Uterus (tissue), 4 donors: ENCODE measurements around the gene DCPS. TPM values are rescaled to one million over a fixed set of nuclear protein-coding genes. Genes with fewer than 3 reads are reported as not detected.
A peak's percentile ranks its signal among the peaks of the same experiment; 100 is the strongest.

Experiments
- DNase-seq, 2 donors: peaks; one replicate each; pipeline ENCODE4 v3.0.0-alpha.2; 2019 to 2020
- H3K27ac ChIP-seq, 2 donors: fragments of 200-600 bp; sonication (generic); 1 replicate in 1 of 2; 2 replicates in 1 of 2; pipeline ENCODE4 v1.5.1; 2016 to 2018
- H3K27me3 ChIP-seq, 2 donors: fragments of 200-600 bp; sonication (generic); one replicate each; pipeline ENCODE4 v1.5.1; 2018 to 2019; ENCODE audit warnings: control low read depth in 1 of 2
- H3K36me3 ChIP-seq, 2 donors: fragments of 200-600 bp; sonication (generic); one replicate each; pipeline ENCODE4 v1.5.1; 2019; ENCODE audit warnings: control low read depth in 1 of 2
- H3K4me1 ChIP-seq, 2 donors: fragments of 200-600 bp; sonication (generic); one replicate each; pipeline ENCODE4 v1.5.1; 2018 to 2019; ENCODE audit warnings: control low read depth in 1 of 2
- H3K4me3 ChIP-seq, 2 donors: fragments of 200-600 bp; sonication (generic); 1 replicate in 1 of 2; 2 replicates in 1 of 2; pipeline ENCODE4 v1.5.1; 2018 to 2019; ENCODE audit warnings: mild to moderate bottlenecking in 1 of 2
- H3K9me3 ChIP-seq, 2 donors: fragments of 200-600 bp; sonication (generic); one replicate each; pipeline ENCODE4 v1.5.1; 2019; ENCODE audit warnings: control low read depth in 1 of 2
- CTCF ChIP-seq, 4 experiments: fragments of 200-600 bp in 2 of 4; fragments of 450-650 bp in 2 of 4; sonication (generic) in 2 of 4; IDR thresholded peaks; one replicate each; pipeline ENCODE4 v1.5.1; 2016 to 2019; ENCODE audit warnings: antibody characterized with exemption in 4 of 4, mild to moderate bottlenecking in 2 of 4, moderate library complexity in 1 of 4
- POLR2A ChIP-seq, 2 donors: fragments of 450-650 bp; IDR thresholded peaks; one replicate each; pipeline ENCODE4 v1.6.1; 2016; ENCODE audit warnings: antibody characterized with exemption in 2 of 2, mild to moderate bottlenecking in 1 of 2, moderate library complexity in 1 of 2
- intact Hi-C: fragments of 100-400 bp; cut with DNase I; formaldehyde crosslinking; loops from one replicate; pipeline ENCODE4 v1.15.1; 2023; ENCODE audit warnings: low total_unique reads
- total RNA-seq, 4 donors: library from RNA; depleted of rRNA in 3 of 4; stranded (reverse); fragments of >200 nt in 3 of 4; gene quantifications; one replicate each; pipeline versions ENCODE4 v1.1.0 to v1.2.4, GENCODE V29; 2014 to 2023
- donor health status: DM: yes; HTN: yes; CAD: no.

Gene DCPS
- total RNA-seq, 4 donors from 2014 or later: 6.4 to 19.7 (median 13.0) TPM

GRCh38 chr11:126358763-126359160 is 54.9 kb downstream of the DCPS start:
- no peaks in the 10 kb centered on the region for H3K27me3 ChIP-seq
- H3K9me3 ChIP-seq: no peaks in the 10 kb centered on the region
- H3K36me3 ChIP-seq: no peaks in the 10 kb centered on the region
- no peak overlapping the region for H3K4me3 ChIP-seq
- DNase-seq: no peak
- intact Hi-C loops: no loop called here
- TF ChIP-seq POLR2A (IDR thresholded peaks at IDR 0.05): no peak
- no peak for TF ChIP-seq CTCF (IDR thresholded peaks at IDR 0.05)
- peak overlapping the region; percentile 43 to 73 for H3K27ac ChIP-seq
- H3K4me1 ChIP-seq: peaks cover 0 to 6% of the 10 kb centered on the region in 2 donors

DNA sequence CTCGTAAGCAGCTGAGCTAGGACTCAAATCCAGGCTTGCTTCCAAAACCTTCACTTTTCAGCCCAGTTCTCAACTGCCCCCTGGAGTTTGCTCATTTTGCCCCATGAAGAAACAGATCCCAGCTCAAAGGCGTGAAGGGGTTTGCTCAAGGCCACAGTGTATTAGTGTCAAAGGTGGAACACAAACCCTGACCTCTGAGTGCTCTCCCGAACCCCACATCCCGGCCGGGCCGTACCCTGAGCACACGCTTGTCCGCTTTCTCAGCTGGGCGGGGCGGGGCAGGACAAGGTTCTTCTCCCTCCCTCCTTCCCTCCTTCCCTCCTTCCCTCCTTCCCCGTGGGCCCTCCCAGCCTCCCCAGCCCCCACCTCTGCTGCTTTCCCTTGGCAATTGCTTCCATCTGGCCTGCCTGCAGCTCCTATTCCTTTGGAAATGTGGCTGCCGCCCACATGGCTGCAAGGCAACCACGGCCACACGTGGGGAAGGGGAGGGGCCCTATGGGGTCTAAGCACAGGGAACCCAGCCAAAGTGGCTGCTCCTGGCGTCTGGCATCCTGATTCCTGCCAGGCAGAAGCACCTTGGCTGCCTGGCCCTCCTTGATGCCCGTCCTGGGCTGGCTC is 55.7 kb downstream of the DCPS start:
- intact Hi-C loops: no loop called here
- Histone ChIP-seq H3K9me3 (no peaks in the 10 kb centered on the region), H3K4me1 (peaks cover 0 to 6% of the 10 kb centered on the region in 2 donors), H3K27ac (peak overlapping the region; percentile 43 to 73), H3K27me3 (no peaks in the 10 kb centered on the region), H3K36me3 (no peaks in the 10 kb centered on the region), H3K4me3 (peak overlapping the region; percentile 4 to 5)
- TF ChIP-seq CTCF (IDR thresholded peaks at IDR 0.05) (no peak), POLR2A (IDR thresholded peaks at IDR 0.05) (no peak)
- DNase-seq: peak; percentile 79 to 88

GRCh38 chr11:126360049-126360446 is 56.2 kb downstream of the DCPS start:
- peak overlapping the region; percentile 43 to 73 for H3K27ac ChIP-seq
- H3K9me3 ChIP-seq: no peaks in the 10 kb centered on the region
- no peak for DNase-seq
- TF ChIP-seq POLR2A (IDR thresholded peaks at IDR 0.05) (no peak), CTCF (IDR thresholded peaks at IDR 0.05) (no peak)
- no peaks in the 10 kb centered on the region for H3K27me3 ChIP-seq
- H3K4me1 ChIP-seq: peaks cover 0 to 6% of the 10 kb centered on the region in 2 donors
- intact Hi-C loops: no loop called here
- peak overlapping the region; percentile 4 to 5 for H3K4me3 ChIP-seq
- no peaks in the 10 kb centered on the region for H3K36me3 ChIP-seq

- Histone ChIP-seq H3K9me3 (no peaks in the 10 kb centered on the region), H3K36me3 (no peaks in the 10 kb centered on the region), H3K27me3 (no peaks in the 10 kb centered on the region), H3K4me3 (no peak overlapping the region), H3K27ac (no peak overlapping the region), H3K4me1 (peaks cover 0 to 2% of the 10 kb centered on the region in 2 donors)
- DNase-seq: no peak
- intact Hi-C loops: no loop called here
- no peak for TF ChIP-seq CTCF (IDR thresholded peaks at IDR 0.05)
Measured at GRCh38 chr11:126361400-126361799, 57.5 kb downstream of the DCPS start.

- Histone ChIP-seq H3K27me3 (no peaks in the 10 kb centered on the region), H3K4me1 (no peaks in the 10 kb centered on the region), H3K9me3 (no peaks in the 10 kb centered on the region), H3K4me3 (no peak overlapping the region), H3K36me3 (no peaks in the 10 kb centered on the region), H3K27ac (peak overlapping the region; percentile 13 to 27)
- intact Hi-C loops: no loop called here
- TF ChIP-seq POLR2A (IDR thresholded peaks at IDR 0.05) (no peak), CTCF (IDR thresholded peaks at IDR 0.05) (no peak)
- DNase-seq: peak in 1 of 2 donors; percentile 12
Measured at GRCh38 chr11:126362879-126363655, 59.2 kb downstream of the DCPS start.
